Stimulated activated CD8-positive, alpha-beta memory T cell treated with anti-CD3 and anti-CD28 coated beads, Interleukin-7, amount 100 ng/mL, for 48 hours (primary cell): ENCODE measurements around the gene FAR2.
"Not testable (repeated sequence)": the region's sequence is repeated elsewhere in the genome, so short reads cannot be mapped to it uniquely, and the experiment has no call there.

Source experiments
- DNase-seq, 2 donors: peaks; one replicate each; pipeline ENCODE4 v3.0.0-alpha.2; 2020; ENCODE audit warnings: low read depth in 1 of 2; ENCODE audit errors: extremely low read depth in 1 of 2

FAR2 gene

GRCh38 chr12:29148911-29149690, at the start of gene FAR2:
FAR2 (plus strand) TSS chr12:29149278; CDS start chr12:29270450, 121,172 bp downstream.
- DNase-seq, result peak in 1 of 2 donors; percentile 28

GRCh38 chr12:29102741-29103140, 46.3 kb upstream of the FAR2 start:
- no peak for DNase-seq

- DNase-seq, result peak; percentile 2 to 30
These were observed 45.5 kb upstream of the FAR2 start for GRCh38 chr12:29103539-29103974.

- DNase-seq, result no peak
These were observed 44.6 kb upstream of the FAR2 start for GRCh38 chr12:29104516-29104915.

- no peak for DNase-seq
These were observed 38.3 kb upstream of the FAR2 start for GRCh38 chr12:29110506-29111442.

GRCh38 chr12:29113101-29113500, 36.0 kb upstream of the FAR2 start:
- no peak for DNase-seq

- no peak for DNase-seq
These were observed 32.7 kb upstream of the FAR2 start for GRCh38 chr12:29116414-29116813.

GRCh38 chr12:29131539-29131938, 17.5 kb upstream of the FAR2 start:
- no peak for DNase-seq

GRCh38 chr12:29132316-29132715, 16.8 kb upstream of the FAR2 start:
- DNase-seq, result no peak

GRCh38 chr12:29133181-29133580, 15.9 kb upstream of the FAR2 start:
- DNase-seq, result no peak

- DNase-seq, result no peak
These were observed 15.4 kb upstream of the FAR2 start for GRCh38 chr12:29133680-29134079.

- not testable (repeated sequence) for DNase-seq
These were observed 10.8 kb upstream of the FAR2 start for GRCh38 chr12:29138256-29138655.

GRCh38 chr12:29138855-29139254, 10.2 kb upstream of the FAR2 start:
- DNase-seq, result not testable (repeated sequence)

GRCh38 chr12:29145372-29146170, 3.5 kb upstream of the FAR2 start:
- no peak for DNase-seq

- no peak for DNase-seq
These were observed 2.9 kb upstream of the FAR2 start for GRCh38 chr12:29146196-29146595.

GRCh38 chr12:29147731-29148595, 1.1 kb upstream of the FAR2 start:
- DNase-seq, result no peak

- DNase-seq, result no peak
These were observed 525 bp upstream of the FAR2 start for GRCh38 chr12:29148596-29148910.

- peak in 1 of 2 donors; percentile 7 for DNase-seq
These were observed 708 bp downstream of the FAR2 start for GRCh38 chr12:29149691-29150281.

GRCh38 chr12:29150462-29150861, 1.4 kb downstream of the FAR2 start:
- no peak for DNase-seq
